GM21381 (cell line): ENCODE results near the gene WDR72.
"Not testable (repeated sequence)": the region's sequence is repeated elsewhere in the genome, so short reads cannot be mapped to it uniquely, and the experiment has no call there.

Experiments
- ATAC-seq: cut with Tn5 transposase; IDR thresholded peaks from one replicate; pipeline ENCODE4 v1.9.1; 2021; ENCODE audit warnings: mild to moderate bottlenecking, moderate library complexity; ENCODE audit not compliant: unreplicated experiment

The WDR72 gene

DNA sequence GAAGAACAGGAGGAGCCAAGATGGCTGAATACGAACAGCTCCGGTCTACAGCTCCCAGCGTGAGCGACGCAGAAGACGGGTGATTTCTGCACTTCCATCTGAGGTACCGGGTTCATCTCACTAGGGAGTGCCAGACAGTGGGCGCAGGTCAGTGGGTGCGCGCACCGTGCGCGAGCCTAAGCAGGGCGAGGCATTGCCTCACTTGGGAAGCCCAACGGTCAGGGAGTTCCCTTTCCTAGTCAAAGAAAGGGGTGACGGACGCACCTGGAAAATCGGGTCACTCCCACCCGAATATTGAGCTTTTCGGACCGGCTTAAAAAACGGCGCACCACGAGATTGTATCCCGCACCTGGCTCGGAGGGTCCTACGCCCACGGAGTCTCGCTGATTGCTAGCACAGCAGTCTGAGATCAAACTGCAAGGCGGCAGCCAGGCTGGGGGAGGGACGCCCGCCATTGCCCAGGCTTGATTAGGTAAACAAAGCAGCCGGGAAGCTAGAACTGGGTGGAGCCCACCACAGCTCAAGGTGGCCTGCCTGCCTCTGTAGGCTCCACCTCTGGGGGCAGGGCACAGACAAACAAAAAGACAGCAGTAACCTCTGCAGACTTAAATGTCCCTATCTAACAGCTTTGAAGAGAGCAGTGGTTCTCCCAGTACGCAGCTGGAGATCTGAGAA, 218.7 kb downstream of the WDR72 start:
- ATAC-seq: not testable (repeated sequence)

DNA sequence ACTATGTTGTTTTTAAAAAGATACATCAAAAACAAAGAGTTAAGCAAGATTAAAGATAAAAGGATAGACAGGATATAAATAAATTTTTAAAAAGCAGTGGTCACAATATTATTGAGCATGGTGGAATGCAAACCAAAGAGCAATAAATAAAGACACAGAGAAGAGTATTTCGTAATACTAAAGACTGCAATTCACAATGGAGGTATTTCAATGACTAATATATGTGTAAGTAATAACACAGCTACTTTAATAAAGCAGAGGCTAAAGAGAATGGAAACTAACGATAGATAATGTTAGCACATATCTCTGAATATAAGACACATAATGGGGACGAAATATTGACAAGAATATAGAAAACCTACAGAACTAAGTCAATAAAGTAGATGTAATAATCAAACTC, 219.6 kb downstream of the WDR72 start:
- no peak for ATAC-seq

DNA sequence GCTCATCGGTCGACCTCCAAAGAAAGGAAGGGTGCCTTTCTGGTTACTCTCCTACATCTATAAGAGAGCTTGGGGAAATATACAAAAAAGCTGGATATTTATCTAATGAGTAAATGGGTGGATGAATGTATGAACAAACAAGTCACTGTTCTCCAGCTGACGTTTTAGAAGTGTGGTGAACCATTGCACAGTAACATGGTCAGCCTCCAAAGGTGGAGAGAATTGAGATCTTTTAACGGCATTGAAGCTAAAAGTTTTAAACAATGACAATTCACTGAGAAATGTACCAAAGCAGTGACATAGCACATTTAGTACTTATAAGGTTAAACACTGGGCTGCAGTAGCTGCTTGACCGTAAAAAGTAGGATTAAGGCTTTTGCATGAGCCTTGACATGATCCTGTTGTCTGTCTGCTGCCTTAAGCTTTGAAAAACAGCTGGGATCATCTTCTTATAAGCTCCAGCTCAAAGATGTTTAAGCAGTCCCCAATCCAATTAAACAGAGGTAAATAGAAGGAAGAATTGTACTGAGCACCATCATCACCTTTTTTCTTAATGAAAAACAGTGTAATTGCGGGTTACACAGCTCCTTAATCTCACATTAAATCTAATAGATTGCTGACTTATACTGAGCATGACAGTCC, 222.9 kb downstream of the WDR72 start:
- no peak for ATAC-seq

DNA sequence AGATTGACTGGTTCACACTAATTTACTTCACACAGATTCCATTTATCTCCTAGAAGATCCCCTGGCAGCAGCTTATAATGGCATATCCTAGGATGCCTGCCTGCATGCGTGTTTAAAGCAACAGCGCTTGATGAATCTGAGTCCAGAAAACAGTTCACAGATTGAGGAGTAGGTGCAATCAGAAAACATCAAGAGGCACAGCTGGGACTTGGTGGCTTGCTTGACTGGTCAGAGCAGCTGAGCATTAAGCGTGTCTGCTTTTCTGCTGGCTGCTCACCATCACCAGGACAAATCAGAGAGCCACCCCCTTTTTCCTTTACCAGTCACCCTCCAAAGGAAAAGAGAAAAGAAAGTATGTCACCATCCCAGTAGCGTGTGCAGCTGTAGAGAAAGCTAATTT, 223.6 kb downstream of the WDR72 start:
- ATAC-seq: no peak

DNA sequence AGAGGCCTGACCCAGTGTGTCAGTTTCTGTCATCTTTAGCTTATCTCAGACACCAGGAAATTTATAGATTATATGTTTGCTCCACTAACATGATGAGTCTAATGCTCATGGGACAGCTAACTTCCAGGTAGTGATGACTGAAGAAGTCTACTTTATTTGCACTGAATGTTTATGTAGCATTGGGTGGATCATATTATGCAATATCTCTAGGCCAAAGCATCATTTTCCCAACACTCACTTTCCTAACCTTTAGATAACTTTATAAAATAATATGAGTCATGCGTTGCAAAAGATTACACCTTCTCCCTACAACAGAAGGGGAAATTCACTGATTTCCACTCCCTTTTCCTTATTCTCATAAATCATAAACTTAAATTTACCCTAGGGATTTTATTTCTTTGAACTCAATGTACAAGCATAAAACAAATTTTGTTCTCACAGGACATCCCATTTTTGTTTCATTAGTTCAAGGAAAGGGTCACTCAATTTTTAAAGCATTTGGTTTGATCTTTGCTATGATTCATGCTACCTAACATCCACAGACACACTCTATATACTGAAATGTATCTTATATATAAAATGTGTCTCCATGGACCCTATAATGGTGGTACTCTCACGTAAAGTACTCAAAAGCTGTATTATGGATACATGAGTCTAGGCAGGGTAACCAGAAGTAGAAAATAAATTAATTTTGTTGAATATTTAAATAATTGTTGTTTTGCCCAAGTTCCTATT, 225.2 kb downstream of the WDR72 start:
- no peak for ATAC-seq

DNA sequence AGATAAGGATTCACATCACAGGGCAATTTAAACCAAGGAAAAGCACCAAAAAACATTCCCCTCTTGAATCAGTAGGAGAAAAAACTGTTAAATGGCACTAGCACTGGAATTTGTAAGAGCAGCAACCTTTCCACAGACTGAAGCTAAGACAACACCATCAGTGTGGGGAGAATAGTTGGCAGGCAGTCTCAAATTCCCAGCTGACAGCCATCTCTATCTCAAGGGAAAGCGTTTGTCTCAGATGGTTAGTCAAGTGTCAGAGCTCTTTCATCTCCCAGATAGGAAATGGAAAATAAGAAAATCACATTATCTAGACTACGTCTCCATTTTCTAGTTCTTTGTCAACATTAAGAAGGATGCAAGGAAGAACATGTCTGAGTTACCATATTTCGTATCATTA, 228.7 kb downstream of the WDR72 start:
- ATAC-seq: no peak

DNA sequence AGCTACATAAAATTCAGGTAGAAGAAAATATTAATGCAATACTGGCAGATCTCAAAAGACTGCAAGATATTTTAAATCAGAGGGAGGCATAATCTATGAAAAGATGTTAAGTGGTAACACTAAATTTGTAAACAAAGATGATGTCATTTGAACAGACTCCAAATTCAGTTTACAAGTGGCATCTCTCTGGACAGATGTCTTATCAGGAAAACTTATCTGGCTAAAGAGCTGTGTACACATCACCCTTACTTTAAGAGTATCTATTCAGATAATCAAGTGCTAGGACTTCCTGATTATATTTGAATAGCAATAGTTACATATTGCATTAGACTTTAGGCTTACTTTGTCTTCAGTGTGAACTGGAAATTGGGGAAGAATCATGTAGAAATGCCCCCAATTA, 231.5 kb downstream of the WDR72 start:
- no peak for ATAC-seq

DNA sequence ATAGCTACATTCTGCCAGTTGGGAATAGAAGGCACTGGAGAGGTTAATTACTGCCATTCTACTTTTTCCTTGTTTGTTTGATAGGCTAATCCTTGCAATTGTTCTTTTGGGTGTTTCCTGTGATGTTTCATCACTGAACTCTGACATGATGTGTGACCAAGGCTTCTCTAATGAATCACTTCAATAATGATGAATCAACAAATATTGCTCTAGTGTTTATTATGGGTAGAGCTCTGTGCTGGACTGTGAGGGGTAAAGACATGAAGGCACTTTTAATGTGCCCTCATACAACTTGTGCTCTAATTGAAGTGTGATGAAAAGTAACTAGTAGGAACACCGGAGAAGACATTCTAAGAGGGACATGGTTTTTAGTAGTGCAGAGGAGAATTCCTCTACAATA, 233.6 kb downstream of the WDR72 start:
- ATAC-seq: no peak

DNA sequence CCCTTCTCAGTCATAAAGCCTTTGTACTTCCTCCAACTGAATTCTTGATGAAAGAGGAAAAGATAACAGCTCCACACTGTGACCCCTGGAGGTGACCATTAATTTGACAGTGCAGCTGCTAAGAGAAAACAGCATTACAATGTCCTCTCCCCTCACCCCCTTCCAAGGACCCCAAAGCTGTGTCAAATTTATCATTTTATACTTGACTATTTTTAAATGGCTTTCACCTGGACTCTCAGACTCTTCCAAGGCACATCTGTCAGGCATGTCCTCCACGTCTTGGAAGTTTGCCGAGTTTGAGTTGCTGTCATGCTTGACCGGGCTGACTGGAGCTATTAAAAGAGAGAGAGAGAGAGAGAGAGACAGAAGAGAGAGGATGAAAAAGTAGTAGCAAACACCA, 236.5 kb downstream of the WDR72 start:
- no peak for ATAC-seq

DNA sequence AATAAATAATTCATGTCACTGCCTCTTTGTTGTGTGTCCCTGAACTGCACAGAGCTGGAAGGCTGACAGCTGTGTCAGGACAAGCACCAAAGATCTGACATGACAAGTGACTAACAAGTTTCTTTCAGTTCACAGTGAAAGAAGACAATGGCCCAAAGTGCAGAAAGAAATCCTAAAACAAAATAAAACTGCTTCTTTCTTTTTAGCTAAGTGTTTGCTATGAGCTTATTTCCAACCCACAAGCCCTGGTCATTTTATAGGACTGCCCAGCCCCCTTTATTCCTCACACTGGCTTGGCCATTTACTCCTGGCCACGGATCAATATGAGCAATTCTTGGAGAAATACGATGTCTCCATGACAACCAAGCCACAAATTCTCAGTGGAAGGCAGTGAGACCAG, 238.5 kb downstream of the WDR72 start:
- no peak for ATAC-seq

DNA sequence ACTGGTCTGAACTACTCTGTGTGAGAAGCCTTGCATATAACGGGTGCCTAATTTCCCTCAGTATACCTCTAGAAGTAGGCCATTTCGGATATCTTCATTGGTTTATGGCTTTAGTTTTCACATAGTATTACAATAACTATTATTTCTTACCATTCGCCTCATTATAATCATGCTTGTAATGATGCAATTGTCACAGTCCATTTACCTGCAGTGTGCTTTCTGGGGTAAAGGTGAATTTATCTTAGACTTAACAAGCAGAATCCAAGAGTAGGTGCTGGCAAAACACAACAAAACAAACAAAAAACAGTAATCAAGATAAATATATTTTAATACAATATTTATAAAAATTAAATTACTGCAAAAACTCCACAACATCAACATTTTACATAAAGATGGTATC, 246.0 kb downstream of the WDR72 start:
- ATAC-seq: no peak

DNA sequence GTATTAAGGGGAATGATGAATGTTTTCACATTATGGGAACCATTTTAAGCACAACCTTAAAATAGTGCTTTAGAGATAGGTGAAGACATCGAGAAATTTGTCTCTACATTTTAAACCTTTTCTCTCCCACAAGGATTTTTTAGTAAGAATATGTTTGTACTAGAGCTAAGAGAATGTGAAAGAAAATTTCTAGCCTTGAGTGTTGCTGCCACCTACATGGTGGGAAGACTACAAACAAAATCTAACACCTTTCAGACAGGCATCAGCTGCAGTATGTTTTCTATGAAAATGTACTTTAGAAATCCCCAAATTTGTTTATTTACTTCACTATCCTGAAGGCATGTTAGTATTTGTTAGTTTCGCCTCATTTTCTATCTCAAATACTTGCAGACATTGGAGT, 247.4 kb downstream of the WDR72 start:
- ATAC-seq: no peak

DNA sequence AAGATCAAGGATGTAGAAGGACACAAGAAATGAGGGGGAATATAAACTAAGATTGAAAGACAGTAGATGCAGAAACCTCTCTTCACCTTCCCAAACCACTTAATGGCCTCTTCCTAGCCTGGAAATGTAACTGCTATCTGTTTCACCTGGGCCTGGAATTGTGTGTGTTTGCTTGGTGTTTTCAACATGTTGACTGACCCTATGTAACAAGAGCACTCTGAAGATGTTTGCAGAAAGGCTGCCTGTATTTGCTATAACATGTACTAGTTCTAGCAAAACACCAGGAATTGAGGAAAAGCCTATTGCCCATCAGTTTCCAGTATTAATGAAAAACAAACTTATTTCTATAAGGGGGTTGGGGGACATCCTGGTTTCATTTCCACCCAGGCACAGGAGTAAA, 248.3 kb downstream of the WDR72 start:
- ATAC-seq: no peak

DNA sequence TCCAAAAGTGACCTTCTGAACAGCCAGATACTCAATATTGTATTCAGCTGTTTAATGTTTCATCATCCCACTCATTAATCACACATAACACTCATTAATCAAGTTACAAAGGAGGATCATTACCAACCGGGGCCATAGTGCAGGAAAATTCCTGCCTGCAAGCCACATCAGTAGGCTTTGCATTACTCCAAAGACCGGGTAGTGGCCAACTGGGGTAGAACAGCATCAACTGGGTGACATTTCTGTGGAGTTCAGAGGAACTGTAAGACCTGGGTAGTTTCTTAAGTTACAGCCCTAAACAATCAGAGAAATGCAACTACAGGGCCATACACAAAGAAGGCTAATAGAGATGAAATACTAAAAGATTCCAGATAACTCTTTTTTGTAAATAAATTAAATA, 253.1 kb downstream of the WDR72 start:
- ATAC-seq: no peak

DNA sequence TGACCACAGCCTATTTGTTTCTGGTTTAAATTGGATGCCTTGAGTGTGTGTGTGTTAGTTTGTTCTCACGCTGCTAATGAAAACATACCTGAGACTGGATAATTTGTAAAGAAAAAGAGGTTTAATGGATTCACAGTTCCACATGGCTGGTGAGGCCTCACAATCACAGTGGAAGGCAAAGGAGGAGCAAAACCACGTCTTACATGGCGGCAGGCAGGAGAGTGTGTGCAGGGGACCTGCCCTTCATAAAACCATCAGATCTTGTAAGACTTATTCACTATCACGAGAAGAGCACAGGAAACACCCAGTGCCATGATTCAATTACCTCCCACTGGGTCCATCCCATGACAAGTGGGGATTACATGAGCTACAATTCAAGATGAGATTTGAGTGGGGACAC, 260.5 kb downstream of the WDR72 start:
- no peak for ATAC-seq

DNA sequence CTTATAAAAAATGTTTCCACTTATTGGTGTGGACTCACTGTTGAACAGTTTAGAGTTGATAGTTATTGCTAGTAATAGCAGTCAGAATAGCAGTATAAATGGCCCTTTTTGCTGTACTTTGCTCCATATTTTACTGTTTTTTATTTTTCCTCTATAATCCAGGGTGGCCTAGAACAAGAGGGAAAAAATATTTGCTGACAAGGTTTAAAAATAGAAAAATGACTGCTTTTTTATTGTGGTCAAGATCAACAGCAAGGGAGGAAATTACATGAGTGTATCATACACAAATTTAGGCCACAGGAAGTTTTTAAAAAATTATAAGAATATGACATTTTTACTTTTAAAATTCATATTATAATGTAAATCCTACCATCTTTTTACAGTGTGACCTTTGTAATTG, 269.1 kb downstream of the WDR72 start:
- ATAC-seq: no peak

DNA sequence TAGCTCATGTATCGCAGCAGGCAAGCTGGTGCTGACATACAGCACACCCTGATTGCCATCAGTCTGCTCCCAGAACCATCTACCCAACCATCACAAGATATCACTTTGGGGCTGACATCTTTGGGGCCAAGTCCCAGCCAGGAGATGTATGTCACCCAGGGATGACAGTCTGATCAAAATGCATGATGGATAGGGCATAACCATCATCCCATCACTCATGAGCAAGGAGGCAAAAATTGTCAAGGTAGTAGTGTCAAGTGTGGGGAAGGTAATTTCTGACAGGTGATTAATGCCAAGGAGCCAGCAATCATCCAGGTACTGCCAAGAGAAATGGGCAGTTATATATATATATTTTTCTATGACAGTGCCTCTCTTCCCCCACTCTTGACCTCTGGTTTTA, 277.4 kb downstream of the WDR72 start:
- ATAC-seq: no peak

DNA sequence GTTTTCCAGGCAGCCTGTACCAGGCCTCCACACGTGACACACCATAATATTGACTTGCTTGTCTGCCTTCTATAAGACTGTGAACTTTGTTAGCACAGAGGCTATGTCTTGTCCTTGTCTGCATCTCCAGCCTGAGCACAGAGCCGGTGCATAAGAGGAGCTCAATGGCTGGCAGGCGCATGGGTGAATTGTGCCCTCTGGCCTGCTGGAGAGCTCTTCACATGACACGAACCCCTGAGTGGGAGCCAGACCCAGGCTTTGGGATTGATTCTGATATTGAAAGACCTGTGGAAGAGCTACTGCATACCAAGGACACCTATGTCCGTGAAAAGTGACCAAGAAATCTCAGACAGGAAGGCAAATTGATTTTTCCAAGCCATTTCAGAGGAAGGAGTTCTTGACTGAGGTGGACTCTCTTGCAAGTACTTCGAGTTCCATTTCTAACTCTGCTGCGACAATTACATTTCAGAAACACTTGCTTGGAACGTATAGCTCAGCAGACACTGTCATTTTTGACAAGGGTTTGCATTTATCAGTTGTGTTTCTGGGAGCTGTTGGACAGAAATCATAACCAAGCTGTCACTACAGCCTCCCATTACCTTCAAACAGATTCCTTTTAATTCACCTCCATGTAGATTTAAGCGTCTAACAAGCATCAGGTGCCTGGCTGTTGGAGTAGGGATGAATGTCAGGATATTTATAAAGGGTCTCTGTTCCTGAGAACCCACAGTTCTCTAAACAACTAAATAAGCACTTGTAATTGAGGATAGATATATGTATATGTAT, 281.3 kb downstream of the WDR72 start:
- no peak for ATAC-seq

DNA sequence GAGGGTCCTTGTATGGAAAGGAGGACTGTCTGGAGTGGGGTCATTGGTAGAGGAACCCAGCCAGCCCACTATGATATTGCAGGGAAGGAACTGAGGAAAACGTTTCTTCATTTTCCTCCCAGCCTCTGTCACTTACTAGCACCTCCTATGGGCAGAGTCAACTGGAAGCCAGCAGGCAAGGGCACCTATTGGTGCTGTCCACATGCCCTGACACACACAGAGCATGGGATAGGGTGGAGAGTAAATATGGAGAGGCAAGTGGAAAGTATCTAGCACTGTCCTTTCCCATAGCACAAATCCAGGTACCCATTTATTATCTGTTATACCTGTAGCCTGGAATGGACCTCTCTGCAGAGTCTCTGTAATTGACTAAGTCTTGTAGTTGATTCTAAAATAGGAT, 285.6 kb downstream of the WDR72 start:
- ATAC-seq: no peak

DNA sequence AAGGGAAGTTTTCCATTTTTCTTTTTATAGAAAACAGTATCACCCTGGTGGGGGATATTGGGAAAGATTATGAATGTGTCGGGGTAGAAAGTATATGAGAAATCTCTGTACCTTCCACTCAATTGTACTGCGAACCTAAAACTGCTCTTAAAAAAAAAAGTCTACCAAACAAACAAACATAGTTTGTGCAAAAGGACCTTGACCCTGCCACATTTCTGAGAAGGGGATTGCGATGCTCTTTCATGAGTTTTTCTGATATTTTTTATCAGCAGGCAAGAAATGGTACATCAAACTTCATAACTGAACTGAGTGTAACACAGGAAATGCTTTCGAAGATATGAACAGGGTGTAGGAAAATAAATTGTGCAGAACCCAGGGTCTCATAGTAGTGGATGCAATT, 286.0 kb downstream of the WDR72 start:
- no peak for ATAC-seq

DNA sequence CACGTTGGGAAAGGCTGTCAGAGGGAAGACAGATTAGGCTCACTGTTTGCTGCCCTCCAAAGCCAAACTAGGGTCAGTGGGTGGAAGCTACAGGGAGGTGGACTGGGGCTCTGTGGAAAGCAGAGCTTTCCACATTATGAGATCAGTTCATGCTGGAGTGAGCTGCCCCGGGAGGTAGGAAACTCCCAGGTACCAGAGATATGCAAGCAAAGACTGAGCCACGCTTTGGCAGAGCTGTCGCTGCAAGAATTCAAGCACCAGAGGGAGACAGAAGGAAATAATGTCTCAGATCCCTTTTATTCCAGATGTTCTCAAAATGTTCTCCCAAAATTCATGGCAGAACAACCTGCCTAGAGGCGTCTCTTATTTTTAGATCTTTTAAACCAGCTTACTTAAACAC, 286.6 kb downstream of the WDR72 start:
- no peak for ATAC-seq

DNA sequence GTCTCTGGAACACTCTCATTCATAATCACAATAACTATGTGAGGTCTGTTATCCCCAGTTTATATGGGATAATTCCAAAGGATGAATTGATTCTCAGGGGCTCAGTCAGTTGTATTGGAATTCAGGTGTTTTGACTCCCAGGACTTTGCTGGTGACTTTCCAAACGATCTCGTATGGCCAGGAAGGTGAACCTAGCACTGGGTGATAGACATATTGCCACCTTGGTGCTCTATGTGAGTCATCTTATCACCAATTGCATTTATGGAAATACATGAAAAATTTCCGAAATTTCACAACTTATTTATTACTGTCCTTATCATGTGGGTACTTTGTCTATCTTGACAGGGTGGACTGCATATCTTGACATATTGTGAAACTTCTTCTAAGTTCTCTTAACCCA, 287.3 kb downstream of the WDR72 start:
- ATAC-seq: no peak
